Upper lobe of right lung (tissue), 1 donor: ENCODE results near the gene TNXB. TPM values are rescaled to one million over a fixed set of nuclear protein-coding genes. Genes with fewer than 3 reads are reported as not detected.
A peak's percentile ranks its signal among the peaks of the same experiment; 100 is the strongest.

Source experiments
- ATAC-seq: fragments of 200-7000 bp; cut with Tn5 transposase; one replicate; pipeline ENCODE4 v1.9.1; 2020; ENCODE audit warnings: mild to moderate bottlenecking, moderate library complexity
- DNase-seq: peaks from one replicate; pipeline ENCODE4 v3.0.0-alpha.2; 2020
- H3K27ac ChIP-seq: fragments of 200-600 bp; one replicate; pipeline ENCODE4 v1.8.0; 2022
- H3K27me3 ChIP-seq: fragments of 200-600 bp; one replicate; pipeline ENCODE4 v1.8.0; 2022; ENCODE audit warnings: mild to moderate bottlenecking
- H3K36me3 ChIP-seq: fragments of 200-600 bp; one replicate; pipeline ENCODE4 v1.8.0; 2022
- H3K4me1 ChIP-seq: fragments of 200-600 bp; one replicate; pipeline ENCODE4 v1.8.0; 2022
- H3K4me3 ChIP-seq: fragments of 200-600 bp; one replicate; pipeline ENCODE4 v1.8.0; 2022; ENCODE audit warnings: mild to moderate bottlenecking
- H3K9me3 ChIP-seq: fragments of 200-600 bp; one replicate; pipeline ENCODE4 v1.8.0; 2022
- intact Hi-C: fragments of 100-400 bp; cut with DNase I; formaldehyde crosslinking; loops from one replicate; pipeline ENCODE4 v1.11.0; 2022
- total RNA-seq: library from RNA; stranded (reverse); fragmentation: NEBNext Ultra II Directional; extraction: Animal tissue kit (Norgen Biotek cat#: 25700); gene quantifications from one replicate; pipeline ENCODE4 v1.2.1, GENCODE V29; 2021
- TF ChIP-seq, protein P1 (sequence below): fragments of 200-600 bp; IDR thresholded peaks from one replicate; pipeline ENCODE4 v1.8.0; 2022; ENCODE audit warnings: antibody characterized with exemption
- donor health status: DM: no; HTN: yes; CAD: no; lungs with severe emphysema.

Gene TNXB
- total RNA-seq, 1 donor from 2014 or later = 162 TPM

DNA sequence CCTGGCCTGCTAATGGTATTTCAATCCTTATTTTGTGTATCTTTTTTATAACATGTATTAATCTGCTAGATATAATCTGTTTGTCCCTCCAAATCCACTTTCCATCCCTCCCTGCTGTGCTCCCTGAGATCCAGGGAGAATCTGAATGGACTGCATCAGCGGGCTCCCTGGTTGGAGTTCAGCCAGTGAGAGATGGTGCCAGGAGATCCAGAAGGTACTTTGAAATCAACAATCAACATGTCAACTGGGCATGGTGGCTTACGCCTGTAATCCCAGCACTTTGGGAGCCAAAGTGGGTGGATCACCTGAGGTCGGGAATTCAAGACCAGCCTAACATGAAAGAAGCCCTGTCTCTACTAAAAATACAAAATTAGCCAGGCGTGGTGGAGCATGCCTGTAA is 14.5 kb upstream of the TNXB start:
- no peak for ATAC-seq
- Histone ChIP-seq H3K9me3 (no peaks in the 10 kb centered on the region), H3K36me3 (peaks cover 76% of the 10 kb centered on the region), H3K4me1 (peaks cover 24% of the 10 kb centered on the region), H3K4me3 (no peak overlapping the region), H3K27ac (no peak overlapping the region), H3K27me3 (no peaks in the 10 kb centered on the region)
- TF ChIP-seq, protein P1, sequence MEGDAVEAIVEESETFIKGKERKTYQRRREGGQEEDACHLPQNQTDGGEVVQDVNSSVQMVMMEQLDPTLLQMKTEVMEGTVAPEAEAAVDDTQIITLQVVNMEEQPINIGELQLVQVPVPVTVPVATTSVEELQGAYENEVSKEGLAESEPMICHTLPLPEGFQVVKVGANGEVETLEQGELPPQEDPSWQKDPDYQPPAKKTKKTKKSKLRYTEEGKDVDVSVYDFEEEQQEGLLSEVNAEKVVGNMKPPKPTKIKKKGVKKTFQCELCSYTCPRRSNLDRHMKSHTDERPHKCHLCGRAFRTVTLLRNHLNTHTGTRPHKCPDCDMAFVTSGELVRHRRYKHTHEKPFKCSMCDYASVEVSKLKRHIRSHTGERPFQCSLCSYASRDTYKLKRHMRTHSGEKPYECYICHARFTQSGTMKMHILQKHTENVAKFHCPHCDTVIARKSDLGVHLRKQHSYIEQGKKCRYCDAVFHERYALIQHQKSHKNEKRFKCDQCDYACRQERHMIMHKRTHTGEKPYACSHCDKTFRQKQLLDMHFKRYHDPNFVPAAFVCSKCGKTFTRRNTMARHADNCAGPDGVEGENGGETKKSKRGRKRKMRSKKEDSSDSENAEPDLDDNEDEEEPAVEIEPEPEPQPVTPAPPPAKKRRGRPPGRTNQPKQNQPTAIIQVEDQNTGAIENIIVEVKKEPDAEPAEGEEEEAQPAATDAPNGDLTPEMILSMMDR = no peak
- intact Hi-C loops = no loop called here
- no peak for DNase-seq

DNA sequence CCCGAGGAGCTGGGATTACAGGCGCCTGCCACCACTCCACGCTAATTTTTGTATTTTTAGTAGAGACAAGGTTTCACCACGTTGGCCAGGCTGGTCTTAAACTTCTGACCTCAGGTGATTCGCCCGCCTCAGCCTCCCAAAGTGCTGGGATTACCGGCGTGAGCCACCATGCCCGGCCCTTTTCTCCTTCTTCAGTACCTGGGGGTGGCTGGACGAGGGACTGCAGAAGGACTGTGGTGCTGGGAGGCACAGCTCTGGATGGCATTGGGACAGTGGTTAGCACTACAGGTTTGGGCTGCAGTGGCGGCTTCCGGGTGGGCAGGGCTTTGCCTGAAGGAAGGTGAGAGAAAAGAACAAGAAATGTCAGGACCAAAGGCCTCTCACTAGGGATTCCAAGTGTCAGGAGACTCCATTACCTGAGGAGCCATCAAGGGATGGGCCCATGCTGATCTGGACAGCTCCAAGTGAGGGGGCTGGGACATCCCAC is 11.5 kb upstream of the TNXB start:
- Histone ChIP-seq H3K36me3 (peaks cover 94% of the 10 kb centered on the region), H3K9me3 (no peaks in the 10 kb centered on the region), H3K4me3 (no peak overlapping the region), H3K27ac (no peak overlapping the region), H3K27me3 (no peaks in the 10 kb centered on the region), H3K4me1 (peaks cover 9% of the 10 kb centered on the region)
- intact Hi-C loops = no loop called here
- TF ChIP-seq, protein P1 = no peak
- ATAC-seq (no peak), DNase-seq (no peak)

DNA sequence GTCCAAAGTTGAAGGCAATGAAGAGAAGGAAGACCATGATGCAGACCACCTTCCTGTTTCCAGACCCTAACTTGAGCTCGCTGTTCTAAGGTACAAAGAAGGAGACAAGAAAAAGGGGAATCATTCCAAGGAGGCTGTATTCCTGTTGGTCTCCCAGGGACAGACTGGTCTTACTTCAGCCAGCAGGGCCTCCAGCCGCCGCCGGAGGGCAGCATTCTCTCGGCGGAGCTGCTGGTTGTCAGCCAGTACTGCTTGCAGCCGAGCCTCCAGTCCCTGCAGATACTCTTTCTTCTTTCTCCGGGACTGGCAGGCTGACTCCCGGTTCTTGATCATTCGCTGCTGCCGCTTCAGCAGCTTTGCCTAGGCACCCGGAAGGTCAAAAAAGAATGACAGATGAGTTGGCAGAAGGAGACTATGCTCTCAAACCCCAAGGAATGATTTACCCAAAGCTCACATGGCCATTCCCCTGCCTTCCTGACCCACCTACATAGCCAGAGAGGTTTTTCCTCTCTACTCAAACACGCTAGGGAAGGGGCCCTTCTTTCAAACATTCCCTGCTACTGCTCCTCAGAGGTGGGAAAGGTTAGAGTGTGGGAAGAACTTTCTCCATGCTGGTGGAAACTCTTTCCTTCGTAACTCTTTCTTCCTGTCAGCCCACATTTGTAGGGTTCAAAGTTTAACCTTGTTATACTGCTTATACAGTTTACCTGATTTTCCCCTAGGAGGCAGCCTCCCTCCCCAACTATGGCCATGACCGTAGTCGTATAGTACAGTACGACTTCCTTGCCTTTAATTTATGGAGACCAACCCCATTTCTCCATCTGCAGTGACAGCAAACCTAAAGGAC is 9.9 kb upstream of the TNXB start:
- intact Hi-C loops = no loop called here
- peak overlapping the region; percentile 76 for H3K27ac ChIP-seq
- DNase-seq (peak; percentile 91), ATAC-seq (peak; percentile 88)
- peaks cover 81% of the 10 kb centered on the region for H3K36me3 ChIP-seq
- peaks cover 14% of the 10 kb centered on the region for H3K4me1 ChIP-seq
- no peak overlapping the region for H3K4me3 ChIP-seq
- H3K27me3 ChIP-seq = no peaks in the 10 kb centered on the region
- TF ChIP-seq, protein P1 = peak; percentile 90
- no peaks in the 10 kb centered on the region for H3K9me3 ChIP-seq

DNA sequence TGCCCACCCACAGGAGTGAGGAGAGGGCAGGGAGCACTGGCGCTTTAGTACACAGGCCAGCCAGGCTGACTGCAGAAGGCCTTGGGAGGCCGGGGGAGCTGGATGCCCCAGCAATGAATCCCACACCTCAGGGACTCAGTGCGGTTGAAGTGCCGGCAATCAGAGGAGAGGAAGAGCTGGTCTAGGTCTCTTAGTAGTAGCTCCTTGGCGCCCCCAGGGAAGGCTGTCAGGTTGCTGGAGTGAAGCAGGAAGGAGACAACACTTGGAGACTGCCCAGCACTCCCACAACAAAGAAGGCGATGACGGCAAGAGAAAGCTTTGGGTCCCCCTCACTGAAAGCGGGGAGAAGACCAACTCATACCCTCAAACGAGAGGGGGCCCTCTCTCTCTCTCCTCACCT is 8.3 kb upstream of the TNXB start:
- Histone ChIP-seq H3K36me3 (peaks cover 65% of the 10 kb centered on the region), H3K4me1 (peaks cover 29% of the 10 kb centered on the region), H3K9me3 (no peaks in the 10 kb centered on the region), H3K27me3 (no peaks in the 10 kb centered on the region), H3K27ac (peak overlapping the region; percentile 76), H3K4me3 (no peak overlapping the region)
- no peak for DNase-seq
- TF ChIP-seq, protein P1 = no peak
- no peak for ATAC-seq
- intact Hi-C loops = no loop called here

DNA sequence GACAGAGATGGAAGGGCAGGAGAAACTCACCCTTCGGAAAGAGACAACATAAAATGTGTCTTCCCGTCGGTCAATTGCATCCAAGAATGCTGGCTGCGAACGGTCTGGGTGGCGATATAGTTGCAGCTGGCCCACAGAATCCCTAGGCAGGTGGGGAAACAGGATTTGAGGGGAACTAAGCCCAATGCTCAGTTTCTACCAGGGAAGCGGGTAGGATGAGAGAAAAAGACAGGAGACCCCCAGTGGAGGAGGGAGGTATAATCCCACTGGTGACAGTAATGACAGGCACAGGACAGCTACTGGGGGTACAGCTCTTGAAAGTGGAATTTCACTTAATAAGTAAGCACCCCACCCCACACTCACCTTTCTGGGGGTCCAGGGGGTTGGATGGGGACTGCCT is 7.5 kb upstream of the TNXB start:
- Histone ChIP-seq H3K4me3 (no peak overlapping the region), H3K27ac (peak overlapping the region; percentile 55), H3K36me3 (peaks cover 57% of the 10 kb centered on the region), H3K27me3 (no peaks in the 10 kb centered on the region), H3K9me3 (no peaks in the 10 kb centered on the region), H3K4me1 (peaks cover 37% of the 10 kb centered on the region)
- no peak for DNase-seq
- TF ChIP-seq, protein P1 = peak; percentile 34
- no peak for ATAC-seq
- intact Hi-C loops = no loop called here
